A673 (cell line): ENCODE data around the gene EIF3I. TPM values are rescaled to one million over a fixed set of nuclear protein-coding genes. Genes with fewer than 3 reads are reported as not detected.

ENCODE experiments used
- BruUV-seq: library from RNA; stranded (reverse); fragments of 400-500 nt; replicated peaks from 2 replicates; lab custom pipeline; 2021; lab: Mats Ljungman, UMichigan
- CTCF ChIA-PET: fragments of 300-600 bp; sonication (Branson Sonifier 250); formaldehyde crosslinking; loops from one replicate; lab custom pipeline; 2022; ENCODE audit warnings: antibody characterized with exemption; lab: Charles Lee
- POLR2A ChIA-PET: fragments of 300-600 bp; sonication (Branson Sonifier 250); formaldehyde crosslinking; loops from one replicate; lab custom pipeline; 2022; ENCODE audit warnings: antibody characterized with exemption; ENCODE audit not compliant: low non-redundant PET; lab: Charles Lee
- DNase-seq: peaks from one replicate; pipeline ENCODE4 v3.0.0-alpha.2; 2015; ENCODE audit warnings: low spot score
- H3K27ac ChIP-seq: fragments of 200-600 bp; sonication (generic); 2 replicates; pipeline ENCODE4 v1.5.1; 2016; ENCODE audit warnings: mixed run types, low read depth, mild to moderate bottlenecking, mixed read lengths, antibody characterized with exemption, low read length; ENCODE audit not compliant: poor library complexity, severe bottlenecking
- H3K27me3 ChIP-seq: fragments of 200-600 bp; sonication (generic); replicated peaks from 2 replicates; pipeline ENCODE4 v1.6.1; 2017; ENCODE audit warnings: mixed run types, low read depth, mild to moderate bottlenecking, mixed read lengths, antibody characterized with exemption, low read length; ENCODE audit not compliant: insufficient read depth, poor library complexity
- H3K36me3 ChIP-seq: fragments of 200-600 bp; sonication (generic); 2 replicates; pipeline ENCODE4 v1.6.1; 2016; ENCODE audit warnings: mixed run types, mild to moderate bottlenecking, mixed read lengths, antibody characterized with exemption, low read length; ENCODE audit not compliant: insufficient read depth, poor library complexity, severe bottlenecking
- H3K4me1 ChIP-seq: fragments of 200-600 bp; sonication (generic); 2 replicates; pipeline ENCODE4 v1.6.1; 2017; ENCODE audit warnings: mixed run types, mild to moderate bottlenecking, mixed read lengths, antibody characterized with exemption, low read length; ENCODE audit not compliant: insufficient read depth, poor library complexity, severe bottlenecking
- H3K4me3 ChIP-seq: fragments of 200-600 bp; sonication (generic); 2 replicates; pipeline ENCODE4 v1.5.1; 2016; ENCODE audit warnings: low read depth, mixed run types, mild to moderate bottlenecking, mixed read lengths, low read length; ENCODE audit not compliant: poor library complexity, severe bottlenecking
- H3K9me3 ChIP-seq: fragments of 200-600 bp; sonication (generic); 2 replicates; pipeline ENCODE4 v1.6.1; 2016; ENCODE audit warnings: mixed run types, low read depth, mild to moderate bottlenecking, mixed read lengths, antibody characterized with exemption, low read length; ENCODE audit not compliant: poor library complexity, severe bottlenecking
- EZH2 ChIP-seq: fragments of 200-600 bp; sonication (generic); IDR thresholded peaks from 2 replicates; pipeline ENCODE4 v1.6.1; 2017; ENCODE audit warnings: borderline replicate concordance, low read depth, mild to moderate bottlenecking, mixed read lengths, antibody characterized with exemption, low read length; ENCODE audit not compliant: poor library complexity, severe bottlenecking
- intact Hi-C: fragments of 100-400 bp; cut with micrococcal nuclease; formaldehyde crosslinking; loops from one replicate; pipeline ENCODE4 v1.10.0; 2022; ENCODE audit not compliant: unreplicated experiment
- total RNA-seq: library from RNA; stranded (reverse); gene quantifications from 2 replicates; pipeline ENCODE4 v1.2.3, GENCODE V29; 2021
- TF ChIP-seq, protein P1 (sequence below): fragments of 300-800, 200-600 bp; sonication (generic); conservative IDR thresholded peaks from 2 replicates; pipeline ENCODE4 v1.5.1; 2017; ENCODE audit warnings: low read depth, mild to moderate bottlenecking, antibody characterized with exemption, low read length, moderate library complexity, mixed read lengths

The EIF3I gene
- total RNA-seq, 1 experiment from 2014 or later, result 298 TPM

DNA sequence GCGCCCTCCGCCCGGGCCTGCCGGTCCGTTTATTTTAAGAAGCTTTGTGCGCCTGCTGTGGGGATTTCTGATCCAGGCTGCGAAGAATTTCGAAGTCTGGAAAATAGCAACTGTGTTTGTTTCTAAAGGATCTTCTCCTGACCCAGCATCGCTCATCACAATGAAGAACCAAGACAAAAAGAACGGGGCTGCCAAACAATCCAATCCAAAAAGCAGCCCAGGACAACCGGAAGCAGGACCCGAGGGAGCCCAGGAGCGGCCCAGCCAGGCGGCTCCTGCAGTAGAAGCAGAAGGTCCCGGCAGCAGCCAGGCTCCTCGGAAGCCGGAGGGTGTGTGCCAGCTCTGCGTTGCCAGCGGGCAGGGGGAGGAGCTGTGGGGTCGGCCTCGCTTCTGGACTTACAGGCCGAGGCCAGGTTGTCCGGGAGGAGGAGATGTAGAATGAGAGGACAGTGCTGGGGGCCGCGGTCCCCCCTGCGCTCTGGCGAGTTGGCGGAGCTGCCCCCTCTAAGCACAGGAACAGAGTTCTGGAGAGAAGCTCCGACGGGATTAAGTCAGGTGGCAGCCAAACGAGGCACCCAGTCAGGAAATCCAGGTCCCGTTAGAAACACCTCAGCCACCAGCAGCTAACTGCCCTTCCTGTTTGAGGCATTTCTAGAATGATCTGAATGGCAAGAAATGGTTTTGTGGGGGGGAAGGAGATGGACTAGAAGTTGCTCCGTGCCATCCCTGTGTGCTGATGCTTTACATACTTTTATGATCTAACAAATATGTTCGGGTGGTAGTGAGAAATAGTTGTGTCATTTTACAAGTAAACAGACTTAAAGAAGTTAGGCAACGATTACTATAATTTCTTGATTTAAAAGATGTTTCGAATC, 41.8 kb upstream of the EIF3I start:
- Histone ChIP-seq H3K36me3 (peaks cover 36% of the 10 kb centered on the region), H3K27me3 (no peaks in the 10 kb centered on the region), H3K27ac (peak overlapping the region; percentile 94), H3K4me1 (peaks cover 14% of the 10 kb centered on the region), H3K4me3 (peak overlapping the region; percentile 52), H3K9me3 (no peaks in the 10 kb centered on the region)
- TF ChIP-seq, protein P1, sequence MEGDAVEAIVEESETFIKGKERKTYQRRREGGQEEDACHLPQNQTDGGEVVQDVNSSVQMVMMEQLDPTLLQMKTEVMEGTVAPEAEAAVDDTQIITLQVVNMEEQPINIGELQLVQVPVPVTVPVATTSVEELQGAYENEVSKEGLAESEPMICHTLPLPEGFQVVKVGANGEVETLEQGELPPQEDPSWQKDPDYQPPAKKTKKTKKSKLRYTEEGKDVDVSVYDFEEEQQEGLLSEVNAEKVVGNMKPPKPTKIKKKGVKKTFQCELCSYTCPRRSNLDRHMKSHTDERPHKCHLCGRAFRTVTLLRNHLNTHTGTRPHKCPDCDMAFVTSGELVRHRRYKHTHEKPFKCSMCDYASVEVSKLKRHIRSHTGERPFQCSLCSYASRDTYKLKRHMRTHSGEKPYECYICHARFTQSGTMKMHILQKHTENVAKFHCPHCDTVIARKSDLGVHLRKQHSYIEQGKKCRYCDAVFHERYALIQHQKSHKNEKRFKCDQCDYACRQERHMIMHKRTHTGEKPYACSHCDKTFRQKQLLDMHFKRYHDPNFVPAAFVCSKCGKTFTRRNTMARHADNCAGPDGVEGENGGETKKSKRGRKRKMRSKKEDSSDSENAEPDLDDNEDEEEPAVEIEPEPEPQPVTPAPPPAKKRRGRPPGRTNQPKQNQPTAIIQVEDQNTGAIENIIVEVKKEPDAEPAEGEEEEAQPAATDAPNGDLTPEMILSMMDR, result no peak
- no peak for TF ChIP-seq EZH2
- ChIA-PET POLR2A (interaction anchor here (0.6 to 1.1 kb wide), 2 partner anchors 13 to 27 kb away, joined by 3 to 12 read pairs; no protein-coding TSS in a partner anchor), CTCF (interaction anchor here (0.6 kb wide), 1 partner anchor 50 kb away, joined by 3 read pairs; no protein-coding TSS in a partner anchor)
- intact Hi-C loops, result no loop called here
- peak; percentile 54 for DNase-seq
- BruUV-seq, result no TSS peak

DNA sequence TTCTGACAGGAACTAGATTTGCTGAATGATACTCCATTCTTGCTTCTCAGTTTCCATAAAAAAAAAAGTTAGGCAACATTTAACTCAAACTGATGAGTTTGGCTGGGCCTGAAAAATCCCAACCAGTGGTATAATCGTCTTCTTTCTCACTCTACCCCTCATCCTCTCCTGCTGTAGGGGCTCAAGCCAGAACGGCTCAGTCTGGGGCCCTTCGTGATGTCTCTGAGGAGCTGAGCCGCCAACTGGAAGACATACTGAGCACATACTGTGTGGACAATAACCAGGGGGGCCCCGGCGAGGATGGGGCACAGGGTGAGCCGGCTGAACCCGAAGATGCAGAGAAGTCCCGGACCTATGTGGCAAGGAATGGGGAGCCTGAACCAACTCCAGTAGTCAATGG, 41.1 kb upstream of the EIF3I start:
- no peaks in the 10 kb centered on the region for H3K27me3 ChIP-seq
- no peak for DNase-seq
- ChIA-PET CTCF (no interaction called here), POLR2A (no interaction called here)
- H3K4me3 ChIP-seq, result peak overlapping the region; percentile 52
- peaks cover 39% of the 10 kb centered on the region for H3K36me3 ChIP-seq
- TF ChIP-seq, protein P1, result no peak
- no peak for TF ChIP-seq EZH2
- H3K27ac ChIP-seq, result peak overlapping the region; percentile 94
- H3K9me3 ChIP-seq, result no peaks in the 10 kb centered on the region
- H3K4me1 ChIP-seq, result peaks cover 16% of the 10 kb centered on the region
- BruUV-seq, result TSS peak; percentile 43
- intact Hi-C loops, result no loop called here

DNA sequence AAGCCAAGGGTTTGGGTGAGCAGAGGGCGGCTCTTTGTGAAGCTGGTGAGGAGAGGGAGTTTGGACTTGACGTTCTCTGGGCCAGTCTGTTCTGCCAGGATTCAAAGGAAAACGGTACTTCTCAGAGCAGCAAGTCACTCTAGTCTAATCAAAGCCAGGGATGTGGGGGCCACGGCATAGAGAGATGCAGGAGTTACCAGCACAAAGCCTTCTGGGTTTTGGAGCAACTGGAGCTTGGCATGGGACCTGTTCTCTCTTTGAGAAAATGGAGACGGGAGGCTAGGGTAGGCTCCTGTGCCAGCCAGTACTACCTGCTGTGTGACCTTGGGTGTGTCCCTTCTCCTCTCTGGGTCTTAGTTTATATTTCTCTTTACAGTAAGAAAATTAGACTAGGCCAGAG, 40.6 kb upstream of the EIF3I start:
- Histone ChIP-seq H3K4me3 (peak overlapping the region; percentile 52), H3K36me3 (peaks cover 43% of the 10 kb centered on the region), H3K27me3 (no peaks in the 10 kb centered on the region), H3K9me3 (no peaks in the 10 kb centered on the region), H3K27ac (peak overlapping the region; percentile 94), H3K4me1 (peaks cover 19% of the 10 kb centered on the region)
- POLR2A ChIA-PET, result no interaction called here
- no TSS peak for BruUV-seq
- intact Hi-C loops, result no loop called here
- CTCF ChIA-PET, result no interaction called here
- no peak for DNase-seq
- TF ChIP-seq, protein P1, result no peak
- no peak for TF ChIP-seq EZH2
